HCT116 (cell line): ENCODE results near the gene TRDN. TPM values are rescaled to one million over a fixed set of nuclear protein-coding genes. Genes with fewer than 3 reads are reported as not detected.

Experiments used
- ATAC-seq: fragments of 200-7000 bp; cut with Tn5 transposase; 2 replicates; pipeline ENCODE4 v1.9.1; 2020; ENCODE audit warnings: mild to moderate bottlenecking, moderate library complexity
- BruUV-seq: library from RNA; stranded (reverse); fragments of 400-500 nt; replicated peaks from 2 replicates; lab custom pipeline; 2021; lab: Mats Ljungman, UMichigan
- CTCF ChIA-PET: fragments of 300-600 bp; sonication (Branson Sonifier 250); formaldehyde crosslinking; loops from one replicate; lab custom pipeline; 2021; ENCODE audit warnings: antibody characterized with exemption; lab: Charles Lee
- POLR2A ChIA-PET: fragments of 300-600, 350-600 bp; sonication (Branson Sonifier 250); formaldehyde crosslinking; loops from one replicate; lab custom pipeline; 2021; ENCODE audit warnings: antibody characterized with exemption; lab: Charles Lee
- RAD21 ChIA-PET, 2 experiments: fragments of 300-600 bp; sonication (Branson Sonifier 250); formaldehyde crosslinking; loops; one replicate each; lab custom pipeline; 2023; ENCODE audit warnings: low total read pairs in 2 of 2; ENCODE audit not compliant: uncharacterized antibody in 2 of 2, unreplicated experiment in 2 of 2, low non-redundant PET in 1 of 2; lab: Charles Lee
- DNase-seq: peaks from one replicate; pipeline ENCODE4 v3.0.0-alpha.2; 2010; ENCODE audit warnings: low read depth, low spot score
- H2AFZ ChIP-seq: fragments of 200-600 bp; shearing (Covaris generic), sonication (generic); 2 replicates; pipeline ENCODE4 v1.6.1; 2017; ENCODE audit warnings: low read depth, mixed run types, mixed read lengths, antibody characterized with exemption, low read length; ENCODE audit not compliant: poor library complexity, severe bottlenecking
- H3K27ac ChIP-seq: 2 replicates; pipeline ENCODE4 v1.5.1; 2012; ENCODE audit warnings: low read depth, low read length
- H3K27me3 ChIP-seq: fragments of 200-600 bp; sonication (generic); 2 replicates; pipeline ENCODE4 v1.6.1; 2016; ENCODE audit warnings: mixed run types, low read length, mixed read lengths; ENCODE audit not compliant: insufficient read depth
- H3K36me3 ChIP-seq, 2 experiments: fragments of 200-500 bp in 1 of 2; fragments of 200-600 bp in 1 of 2; sonication (Bioruptor generic) in 1 of 2; sonication (generic) in 1 of 2; 2 replicates each; pipeline versions ENCODE4 v1.5.1 to v1.6.1; 2014 to 2016; ENCODE audit warnings: low read length in 2 of 2, inconsistent platforms in 1 of 2, mixed read lengths in 1 of 2, mixed run types in 1 of 2; ENCODE audit not compliant: insufficient read depth in 2 of 2, control insufficient read depth in 1 of 2
- H3K4me1 ChIP-seq, 2 experiments: fragments of 200-600 bp in 1 of 2; sonication (generic) in 1 of 2; 2 replicates each; pipeline versions ENCODE4 v1.5.1 to v1.6.1; 2012 to 2017; ENCODE audit warnings: low read length in 2 of 2, inconsistent platforms in 1 of 2, mild to moderate bottlenecking in 1 of 2, mixed read lengths in 1 of 2, mixed run types in 1 of 2, moderate library complexity in 1 of 2; ENCODE audit not compliant: insufficient read depth in 2 of 2, control insufficient read depth in 1 of 2
- H3K4me2 ChIP-seq: fragments of 200-600 bp; sonication (generic); 2 replicates; pipeline ENCODE4 v1.6.1; 2017; ENCODE audit warnings: mixed run types, low read length, mixed read lengths
- H3K4me3 ChIP-seq, 2 experiments: fragments of 200-600 bp in 1 of 2; sonication (generic) in 1 of 2; replicated peaks in 1 of 2; 2 replicates each; pipeline ENCODE4 v1.5.1; 2011 to 2016; ENCODE audit warnings: low read length in 2 of 2, control low read depth in 1 of 2, low read depth in 1 of 2, mild to moderate bottlenecking in 1 of 2, mixed read lengths in 1 of 2, mixed run types in 1 of 2
- H3K79me2 ChIP-seq: fragments of 200-600 bp; sonication (generic); 2 replicates; pipeline ENCODE4 v1.6.1; 2017; ENCODE audit warnings: mild to moderate bottlenecking, mixed run types, low read length, moderate library complexity, mixed read lengths; ENCODE audit not compliant: insufficient read depth
- H3K9ac ChIP-seq: fragments of 200-600 bp; sonication (generic); 2 replicates; pipeline ENCODE4 v1.6.1; 2016; ENCODE audit warnings: low read length, mixed read lengths
- H3K9me2 ChIP-seq: fragments of 200-600 bp; sonication (generic), shearing (Covaris generic); 2 replicates; pipeline ENCODE4 v1.6.1; 2017; ENCODE audit warnings: mixed run types, mild to moderate bottlenecking, moderate library complexity; ENCODE audit not compliant: insufficient read depth
- H3K9me3 ChIP-seq, 2 experiments: fragments of 200-500 bp in 1 of 2; fragments of 200-600 bp in 1 of 2; sonication (Bioruptor generic) in 1 of 2; sonication (generic) in 1 of 2; 2 replicates each; pipeline ENCODE4 v1.6.1; 2014 to 2017; ENCODE audit warnings: low read length in 2 of 2, mixed read lengths in 2 of 2, inconsistent platforms in 1 of 2, low read depth in 1 of 2, mild to moderate bottlenecking in 1 of 2, mixed run types in 1 of 2, moderate library complexity in 1 of 2; ENCODE audit not compliant: control insufficient read depth in 1 of 2, insufficient read depth in 1 of 2
- H4K20me1 ChIP-seq: fragments of 200-600 bp; sonication (generic), shearing (Covaris generic); 2 replicates; pipeline ENCODE4 v1.6.1; 2017; ENCODE audit warnings: mixed run types, mild to moderate bottlenecking, moderate library complexity; ENCODE audit not compliant: insufficient read depth
- CBX3 ChIP-seq: IDR thresholded peaks from 2 replicates; pipeline ENCODE4 v1.6.1; 2012; ENCODE audit warnings: low read depth
- CEBPB ChIP-seq: IDR thresholded peaks from 2 replicates; pipeline ENCODE4 v1.6.1; 2012; ENCODE audit warnings: low read depth
- POLR2AphosphoS5 ChIP-seq: IDR thresholded peaks from 2 replicates; pipeline ENCODE4 v1.6.1; 2011; ENCODE audit warnings: mild to moderate bottlenecking, low read depth, low read length, moderate library complexity
- SP1 ChIP-seq: IDR thresholded peaks from 2 replicates; pipeline ENCODE4 v1.6.1; 2012; ENCODE audit warnings: low read depth
- ZBTB33 ChIP-seq: IDR thresholded peaks from 2 replicates; pipeline ENCODE4 v1.6.1; 2011; ENCODE audit warnings: mild to moderate bottlenecking, low read length, moderate library complexity; ENCODE audit not compliant: insufficient replicate concordance; ENCODE audit errors: extremely low read depth
- intact Hi-C: fragments of 100-400 bp; cut with micrococcal nuclease; formaldehyde crosslinking; loops from 2 replicates; pipeline ENCODE4 v1.10.0; 2022
- total RNA-seq: library from RNA; stranded (reverse); gene quantifications from one replicate; pipeline ENCODE4 v1.2.1, GENCODE V29; 2021; ENCODE audit not compliant: unreplicated experiment

Gene TRDN
- total RNA-seq, 1 experiment from 2014 or later: not detected

- H4K20me1 ChIP-seq: no peaks in the 10 kb centered on the region
- no peak overlapping the region for H3K4me3 ChIP-seq
- no peak overlapping the region for H3K27ac ChIP-seq
- H3K9me2 ChIP-seq: no peaks in the 10 kb centered on the region
- H3K4me1 ChIP-seq: no peaks in the 10 kb centered on the region
- ChIA-PET RAD21 (no interaction called here), CTCF (no interaction called here), POLR2A (no interaction called here)
- TF ChIP-seq ZBTB33 (no peak), POLR2AphosphoS5 (no peak), CBX3 (no peak), SP1 (no peak)
- ATAC-seq: no peak
- H3K36me3 ChIP-seq: no peaks in the 10 kb centered on the region
- BruUV-seq: no TSS peak
- H3K9ac ChIP-seq: no peak overlapping the region
- no peak overlapping the region for H2AFZ ChIP-seq
- H3K9me3 ChIP-seq: no peaks in the 10 kb centered on the region
- intact Hi-C loops: no loop called here
- peaks cover 11% of the 10 kb centered on the region for H3K27me3 ChIP-seq
- H3K4me2 ChIP-seq: no peak overlapping the region
- DNase-seq: no peak
- H3K79me2 ChIP-seq: no peaks in the 10 kb centered on the region
Measured at GRCh38 chr6:123635144-123635543, 1.6 kb downstream of the TRDN start.

GRCh38 chr6:123632641-123633040 lies 4.1 kb downstream of the TRDN start:
- Histone ChIP-seq H3K4me1 (no peaks in the 10 kb centered on the region), H3K27me3 (peaks cover 11% of the 10 kb centered on the region), H4K20me1 (no peaks in the 10 kb centered on the region), H3K9ac (no peak overlapping the region), H3K4me3 (no peak overlapping the region), H3K79me2 (no peaks in the 10 kb centered on the region), H3K9me2 (no peaks in the 10 kb centered on the region), H2AFZ (no peak overlapping the region), H3K36me3 (no peaks in the 10 kb centered on the region), H3K4me2 (no peak overlapping the region), H3K9me3 (no peaks in the 10 kb centered on the region)
- intact Hi-C loops: no loop called here
- POLR2A ChIA-PET: no interaction called here
- CTCF ChIA-PET: no interaction called here
- ATAC-seq: no peak
- DNase-seq: no peak
- TF ChIP-seq CEBPB: no peak
- TF ChIP-seq, all 23 proteins: peak for 0
- no TSS peak for BruUV-seq
- no peak overlapping the region for H3K27ac ChIP-seq
- RAD21 ChIA-PET: no interaction called here
